ENCODE data around the gene GGA1.

Gene GGA1

GRCh38 chr22:37635157-37635556 lies 26.5 kb downstream of the GGA1 start:
- Histone ChIP-seq H3K4me1 (peaks cover 39% of the 10 kb centered on the region), H3K4me3 (ENCODE audit: low read depth, low read length) (no peak overlapping the region), H3K36me3 (no peaks in the 10 kb centered on the region; the same call in 1 of the 2 replicates), H3K9me3 (no peaks in the 10 kb centered on the region), H3K27me3 (no peaks in the 10 kb centered on the region)
- no peak for DNase-seq
- TF ChIP-seq, protein P1, sequence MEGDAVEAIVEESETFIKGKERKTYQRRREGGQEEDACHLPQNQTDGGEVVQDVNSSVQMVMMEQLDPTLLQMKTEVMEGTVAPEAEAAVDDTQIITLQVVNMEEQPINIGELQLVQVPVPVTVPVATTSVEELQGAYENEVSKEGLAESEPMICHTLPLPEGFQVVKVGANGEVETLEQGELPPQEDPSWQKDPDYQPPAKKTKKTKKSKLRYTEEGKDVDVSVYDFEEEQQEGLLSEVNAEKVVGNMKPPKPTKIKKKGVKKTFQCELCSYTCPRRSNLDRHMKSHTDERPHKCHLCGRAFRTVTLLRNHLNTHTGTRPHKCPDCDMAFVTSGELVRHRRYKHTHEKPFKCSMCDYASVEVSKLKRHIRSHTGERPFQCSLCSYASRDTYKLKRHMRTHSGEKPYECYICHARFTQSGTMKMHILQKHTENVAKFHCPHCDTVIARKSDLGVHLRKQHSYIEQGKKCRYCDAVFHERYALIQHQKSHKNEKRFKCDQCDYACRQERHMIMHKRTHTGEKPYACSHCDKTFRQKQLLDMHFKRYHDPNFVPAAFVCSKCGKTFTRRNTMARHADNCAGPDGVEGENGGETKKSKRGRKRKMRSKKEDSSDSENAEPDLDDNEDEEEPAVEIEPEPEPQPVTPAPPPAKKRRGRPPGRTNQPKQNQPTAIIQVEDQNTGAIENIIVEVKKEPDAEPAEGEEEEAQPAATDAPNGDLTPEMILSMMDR (IDR thresholded peaks at IDR 0.05; ENCODE audit: low read depth, low read length), result no peak

DNA sequence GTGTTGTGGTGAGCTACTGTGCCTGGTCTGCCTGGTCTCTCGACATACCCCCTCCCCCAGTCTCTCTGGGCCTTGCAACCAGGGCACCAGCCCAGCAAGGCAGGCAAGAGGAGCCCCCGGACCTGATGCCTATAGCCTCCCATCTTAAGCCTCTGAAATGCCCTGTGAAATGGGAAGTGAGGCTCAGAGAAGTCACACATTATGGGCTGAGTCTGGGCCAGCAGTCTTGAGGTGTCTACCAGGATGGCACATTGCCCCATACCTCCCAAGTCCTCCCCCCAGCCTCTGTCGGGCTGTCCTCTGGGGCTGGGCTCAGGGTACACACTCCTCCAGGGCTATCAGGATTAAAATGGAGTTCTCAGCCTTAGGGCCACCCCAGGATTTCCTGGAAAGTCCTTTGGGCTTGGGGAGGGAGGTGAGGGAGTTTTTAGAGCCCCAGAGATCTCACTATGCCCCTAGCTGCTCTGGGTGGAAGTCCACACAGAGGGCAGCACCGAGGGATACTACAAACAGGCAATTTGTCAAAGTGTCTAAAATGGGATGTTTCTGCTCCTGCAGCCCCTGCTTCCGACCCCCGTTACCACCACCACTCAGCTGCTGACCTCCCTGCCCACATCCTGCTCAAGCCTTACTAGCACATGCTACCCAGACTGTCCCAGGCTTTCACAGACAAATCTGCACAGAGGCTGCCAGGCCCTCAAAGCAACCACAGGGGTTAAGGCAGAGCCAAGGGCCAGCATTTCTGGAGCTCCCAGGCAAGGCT lies 27.7 kb downstream of the GGA1 start:
- H3K4me1 ChIP-seq, result peaks cover 31% of the 10 kb centered on the region
- DNase-seq, result no peak
- H3K4me3 ChIP-seq (ENCODE audit: low read depth, low read length), result no peak overlapping the region
- TF ChIP-seq, protein P1 (IDR thresholded peaks at IDR 0.05; ENCODE audit: low read depth, low read length), result 0 out of 2 replicates have a peak, but pooled peaks have one; percentile 18
- no peaks in the 10 kb centered on the region for H3K9me3 ChIP-seq
- no peaks in the 10 kb centered on the region; the same call in 1 of the 2 replicates for H3K36me3 ChIP-seq
- no peaks in the 10 kb centered on the region for H3K27me3 ChIP-seq

DNA sequence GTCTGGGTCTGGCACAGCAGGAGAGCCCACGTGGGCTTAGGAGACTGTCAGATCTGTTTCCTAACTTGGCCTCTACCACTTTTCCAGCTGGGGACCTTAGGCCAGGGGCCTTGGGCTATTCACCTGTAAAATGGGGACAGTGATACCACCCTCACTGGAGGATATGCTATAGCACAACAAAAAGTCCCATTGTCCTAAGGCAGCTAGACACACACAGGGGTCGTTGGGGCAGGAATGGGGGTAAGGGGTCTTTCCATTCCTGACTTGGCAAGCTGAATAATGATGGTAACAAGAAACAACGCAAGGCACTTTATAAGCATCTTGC lies 28.3 kb downstream of the GGA1 start:
- TF ChIP-seq, protein P1 (IDR thresholded peaks at IDR 0.05; ENCODE audit: low read depth, low read length), result no peak
- no peak for DNase-seq
- Histone ChIP-seq H3K9me3 (no peaks in the 10 kb centered on the region), H3K36me3 (no peaks in the 10 kb centered on the region; the same call in 1 of the 2 replicates), H3K4me3 (ENCODE audit: low read depth, low read length) (no peak overlapping the region), H3K4me1 (peaks cover 26% of the 10 kb centered on the region), H3K27me3 (no peaks in the 10 kb centered on the region)

DNA sequence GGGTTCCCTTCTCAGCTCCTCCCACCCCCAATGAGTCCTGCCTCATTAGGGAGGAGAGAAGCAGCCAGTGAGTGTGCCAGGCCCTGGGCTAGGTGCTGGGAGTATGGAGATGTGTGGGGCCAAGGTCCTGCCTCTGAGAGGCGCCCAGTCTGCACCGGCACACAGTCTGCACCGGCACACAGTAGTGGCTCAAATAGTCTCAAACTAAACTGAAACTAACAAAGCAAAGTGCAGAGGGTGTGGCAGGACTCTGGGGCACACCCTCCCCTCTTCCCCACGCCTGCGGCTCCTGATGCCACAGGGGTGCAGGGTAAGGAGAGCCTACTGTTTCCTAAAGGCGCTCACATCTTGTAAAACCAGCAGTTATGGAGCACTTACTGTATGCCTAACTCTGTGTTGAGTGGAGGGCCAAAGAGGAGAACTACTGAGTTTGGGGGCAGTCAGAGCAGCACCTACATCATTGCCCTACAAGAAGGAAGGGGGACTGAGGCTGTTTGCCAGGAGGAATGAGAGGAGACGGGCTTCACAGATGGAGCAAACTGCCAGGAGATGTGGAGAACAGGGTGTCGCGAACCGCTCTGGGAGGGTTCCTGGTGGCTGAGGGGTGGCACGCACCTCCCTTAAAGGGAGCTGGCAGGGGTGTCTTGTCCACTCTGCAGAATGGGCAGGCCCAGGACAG lies 29.9 kb downstream of the GGA1 start:
- peaks cover 13% of the 10 kb centered on the region for H3K4me1 ChIP-seq
- no peaks in the 10 kb centered on the region for H3K9me3 ChIP-seq
- no peaks in the 10 kb centered on the region for H3K36me3 ChIP-seq
- H3K4me3 ChIP-seq (ENCODE audit: low read depth, low read length), result no peak overlapping the region
- H3K27me3 ChIP-seq, result no peaks in the 10 kb centered on the region
- TF ChIP-seq, protein P1 (IDR thresholded peaks at IDR 0.05; ENCODE audit: low read depth, low read length), result no peak
- DNase-seq, result no peak

- no peaks in the 10 kb centered on the region for H3K36me3 ChIP-seq
- TF ChIP-seq, protein P1 (IDR thresholded peaks at IDR 0.05; ENCODE audit: low read depth, low read length), result no peak
- H3K4me1 ChIP-seq, result peaks cover 12% of the 10 kb centered on the region
- H3K9me3 ChIP-seq, result no peaks in the 10 kb centered on the region
- peak; percentile 67 for DNase-seq
- no peaks in the 10 kb centered on the region for H3K27me3 ChIP-seq
- peak within 1 kb of the TSS; percentile 62 for H3K4me3 ChIP-seq (ENCODE audit: low read depth, low read length)
Observed at GRCh38 chr22:37639070-37639760, 30.6 kb downstream of the GGA1 start, which contains the start of gene SH3BP1. Gene SH3BP1, plus strand, starts transcription at chr22:37639669. Its CDS starts 119 bp downstream, at chr22:37639788.
